CD4-positive, alpha-beta T cell (primary cell): ENCODE measurements around the gene ALG12. TPM values are rescaled to one million over a fixed set of nuclear protein-coding genes. Genes with fewer than 3 reads are reported as not detected.

Experiments used
- ATAC-seq: fragments of 200-7000 bp; cut with Tn5 transposase; one replicate; pipeline ENCODE4 v1.10.0; 2022; ENCODE audit warnings: mild to moderate bottlenecking; ENCODE audit not compliant: poor library complexity
- CTCF ChIA-PET: fragments of 350-600 bp; sonication (Branson Sonifier 250); formaldehyde crosslinking; loops from one replicate; lab custom pipeline; 2021; ENCODE audit warnings: antibody characterized with exemption, inconsistent platforms; lab: Charles Lee
- POLR2A ChIA-PET: fragments of 350-600 bp; sonication (Branson Sonifier 250); formaldehyde crosslinking; loops from one replicate; lab custom pipeline; 2021; ENCODE audit warnings: antibody characterized with exemption, inconsistent platforms; lab: Charles Lee
- DNase-seq, 14 experiments: peaks; one replicate each; pipeline ENCODE4 v3.0.0-alpha.2; 2013 to 2020; ENCODE audit warnings: mixed read lengths in 2 of 14
- H3K27ac ChIP-seq, 2 donors: one replicate each; pipeline versions ENCODE4 v1.5.1 to v1.7.0; 2013; ENCODE audit warnings: low read length in 2 of 2, low read depth in 1 of 2, mild to moderate bottlenecking in 1 of 2
- H3K27me3 ChIP-seq, 2 experiments: 1 replicate in 1 of 2; 2 replicates in 1 of 2; pipeline versions ENCODE4 v1.6.1 to v1.7.0; 2013; ENCODE audit warnings: low read length in 2 of 2, control low read depth in 1 of 2, mild to moderate bottlenecking in 1 of 2, moderate library complexity in 1 of 2; ENCODE audit not compliant: insufficient read depth in 2 of 2, control insufficient read depth in 1 of 2
- H3K36me3 ChIP-seq: one replicate; pipeline ENCODE4 v1.6.1; 2013; ENCODE audit warnings: low read length, control low read depth; ENCODE audit not compliant: insufficient read depth
- H3K4me1 ChIP-seq: one replicate; pipeline ENCODE4 v1.6.1; 2013; ENCODE audit warnings: low read length, control low read depth; ENCODE audit not compliant: insufficient read depth
- H3K4me3 ChIP-seq: one replicate; pipeline ENCODE4 v1.5.1; 2013; ENCODE audit warnings: mild to moderate bottlenecking, low read length, moderate library complexity
- H3K9me3 ChIP-seq, 2 experiments: 1 replicate in 1 of 2; 2 replicates in 1 of 2; pipeline versions ENCODE4 v1.6.1 to v1.7.0; 2013; ENCODE audit warnings: low read length in 2 of 2, mild to moderate bottlenecking in 2 of 2, control low read depth in 1 of 2, moderate library complexity in 1 of 2; ENCODE audit not compliant: control insufficient read depth in 1 of 2, insufficient read depth in 1 of 2
- H3K27ac Mint-ChIP-seq: one replicate; pipeline ENCODE4 v1.8.0; 2020; ENCODE audit warnings: mixed read lengths
- H3K27me3 Mint-ChIP-seq: one replicate; pipeline ENCODE4 v1.8.0; 2021; ENCODE audit warnings: mixed read lengths
- H3K36me3 Mint-ChIP-seq: one replicate; pipeline ENCODE4 v1.8.0; 2021; ENCODE audit warnings: low read depth, mixed read lengths
- H3K4me1 Mint-ChIP-seq: one replicate; pipeline ENCODE4 v1.8.0; 2021; ENCODE audit warnings: low read depth, mixed read lengths
- H3K4me3 Mint-ChIP-seq: one replicate; pipeline ENCODE4 v1.8.0; 2020; ENCODE audit warnings: mild to moderate bottlenecking, mixed read lengths
- H3K9me3 Mint-ChIP-seq: one replicate; pipeline ENCODE4 v1.8.0; 2020; ENCODE audit warnings: mixed read lengths
- intact Hi-C, 2 experiments: fragments of 100-400 bp; cut with DNase I in 1 of 2; cut with micrococcal nuclease in 1 of 2; formaldehyde crosslinking; loops; one replicate each; pipeline versions ENCODE4 v1.15.1 to v1.9.0; 2023 to 2025; cut with DNase I, micrococcal nuclease
- total RNA-seq, 174 experiments: library from RNA in 2 of 174; stranded (reverse) in 2 of 174; gene quantifications; one replicate each; pipeline ENCODE4 v1.2.3 and lab custom pipeline; 2021 to 2026
- TF ChIP-seq, protein P1 (sequence below): fragments of 200-600 bp; IDR thresholded peaks from one replicate; pipeline ENCODE4 v1.8.0; 2022; ENCODE audit warnings: antibody characterized with exemption, mild to moderate bottlenecking

Gene ALG12
- total RNA-seq, 2 experiments from 2014 or later, result 13.5 to 14.6 TPM

GRCh38 chr22:49913026-49913425 is 5.2 kb downstream of the ALG12 start:
- Mint-ChIP-seq H3K4me3 (no peak overlapping the region), H3K27ac (no peak overlapping the region), H3K27me3 (no peaks in the 10 kb centered on the region), H3K9me3 (no peaks in the 10 kb centered on the region), H3K36me3 (peaks cover 32% of the 10 kb centered on the region), H3K4me1 (peaks cover 11% of the 10 kb centered on the region)
- ChIA-PET CTCF (no interaction called here), POLR2A (no interaction called here)
- Histone ChIP-seq H3K36me3 (peaks cover 48% of the 10 kb centered on the region), H3K27ac (no peak overlapping the region), H3K4me3 (no peak overlapping the region), H3K9me3 (no peaks in the 10 kb centered on the region), H3K4me1 (peaks cover 12% of the 10 kb centered on the region), H3K27me3 (no peaks in the 10 kb centered on the region)
- TF ChIP-seq, protein P1, sequence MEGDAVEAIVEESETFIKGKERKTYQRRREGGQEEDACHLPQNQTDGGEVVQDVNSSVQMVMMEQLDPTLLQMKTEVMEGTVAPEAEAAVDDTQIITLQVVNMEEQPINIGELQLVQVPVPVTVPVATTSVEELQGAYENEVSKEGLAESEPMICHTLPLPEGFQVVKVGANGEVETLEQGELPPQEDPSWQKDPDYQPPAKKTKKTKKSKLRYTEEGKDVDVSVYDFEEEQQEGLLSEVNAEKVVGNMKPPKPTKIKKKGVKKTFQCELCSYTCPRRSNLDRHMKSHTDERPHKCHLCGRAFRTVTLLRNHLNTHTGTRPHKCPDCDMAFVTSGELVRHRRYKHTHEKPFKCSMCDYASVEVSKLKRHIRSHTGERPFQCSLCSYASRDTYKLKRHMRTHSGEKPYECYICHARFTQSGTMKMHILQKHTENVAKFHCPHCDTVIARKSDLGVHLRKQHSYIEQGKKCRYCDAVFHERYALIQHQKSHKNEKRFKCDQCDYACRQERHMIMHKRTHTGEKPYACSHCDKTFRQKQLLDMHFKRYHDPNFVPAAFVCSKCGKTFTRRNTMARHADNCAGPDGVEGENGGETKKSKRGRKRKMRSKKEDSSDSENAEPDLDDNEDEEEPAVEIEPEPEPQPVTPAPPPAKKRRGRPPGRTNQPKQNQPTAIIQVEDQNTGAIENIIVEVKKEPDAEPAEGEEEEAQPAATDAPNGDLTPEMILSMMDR, result no peak
- DNase-seq (peak in 1 of 14 experiments; percentile 12), ATAC-seq (no peak)
- intact Hi-C loops, result no loop called here

GRCh38 chr22:49911881-49912625 is 6.2 kb downstream of the ALG12 start:
- DNase-seq (peak in 1 of 14 experiments; percentile 10), ATAC-seq (no peak)
- no peaks in the 10 kb centered on the region for H3K9me3 Mint-ChIP-seq
- H3K4me1 Mint-ChIP-seq, result peaks cover 4% of the 10 kb centered on the region
- Histone ChIP-seq H3K36me3 (peaks cover 57% of the 10 kb centered on the region), H3K9me3 (no peaks in the 10 kb centered on the region), H3K27ac (no peak overlapping the region), H3K27me3 (no peaks in the 10 kb centered on the region), H3K4me3 (no peak overlapping the region), H3K4me1 (peaks cover 4% of the 10 kb centered on the region)
- peaks cover 38% of the 10 kb centered on the region for H3K36me3 Mint-ChIP-seq
- no peaks in the 10 kb centered on the region for H3K27me3 Mint-ChIP-seq
- TF ChIP-seq, protein P1, result no peak
- H3K4me3 Mint-ChIP-seq, result no peak overlapping the region
- ChIA-PET POLR2A (no interaction called here), CTCF (no interaction called here)
- intact Hi-C loops, result no loop called here
- no peak overlapping the region for H3K27ac Mint-ChIP-seq

GRCh38 chr22:49910229-49911155 is 7.7 kb downstream of the ALG12 start:
- Mint-ChIP-seq H3K4me3 (no peak overlapping the region), H3K27ac (no peak overlapping the region), H3K9me3 (no peaks in the 10 kb centered on the region), H3K27me3 (no peaks in the 10 kb centered on the region), H3K36me3 (peaks cover 48% of the 10 kb centered on the region), H3K4me1 (no peaks in the 10 kb centered on the region)
- no peaks in the 10 kb centered on the region for H3K9me3 ChIP-seq
- CTCF ChIA-PET, result no interaction called here
- H3K27ac ChIP-seq, result no peak overlapping the region
- TF ChIP-seq, protein P1, result no peak
- POLR2A ChIA-PET, result no interaction called here
- ATAC-seq (no peak), DNase-seq (peak in 1 of 14 experiments; percentile 13)
- H3K4me1 ChIP-seq, result peaks cover 2% of the 10 kb centered on the region
- peaks cover 70% of the 10 kb centered on the region for H3K36me3 ChIP-seq
- H3K27me3 ChIP-seq, result no peaks in the 10 kb centered on the region
- H3K4me3 ChIP-seq, result no peak overlapping the region
- intact Hi-C loops, result no loop called here
